ENCODE data around the gene DHODH.

GRCh38 chr16:72029567-72030271 lies 21.2 kb downstream of the DHODH start:
- TF ChIP-seq CTCF (IDR thresholded peaks at IDR 0.05) (no peak), EZH2 (IDR thresholded peaks at IDR 0.05; ENCODE audit: borderline replicate concordance, insufficient read depth, low read depth, low read length, poor library complexity, severe bottlenecking) (no peak)

Data from B cell (primary cell).